Mesendoderm (in vitro differentiated cells): ENCODE measurements around the gene WDFY1.

Source experiments
- DNase-seq: peaks from one replicate; pipeline ENCODE4 v3.0.0; 2013
- H2AK5ac ChIP-seq: 2 replicates; pipeline ENCODE4 v1.6.1; 2013; ENCODE audit warnings: low read length, inconsistent platforms
- H2BK120ac ChIP-seq: 2 replicates; pipeline ENCODE4 v1.6.1; 2013; ENCODE audit warnings: low read depth, mild to moderate bottlenecking, low read length, moderate library complexity, mixed read lengths
- H2BK15ac ChIP-seq: replicated peaks from 2 replicates; pipeline ENCODE4 v1.6.1; 2013; ENCODE audit warnings: low read depth, mild to moderate bottlenecking, moderate library complexity
- H2BK5ac ChIP-seq: 2 replicates; pipeline ENCODE4 v1.6.1; 2013; ENCODE audit warnings: low read length, inconsistent platforms
- H3K18ac ChIP-seq: 2 replicates; pipeline ENCODE4 v1.6.1; 2013; ENCODE audit warnings: mild to moderate bottlenecking, low read length, mixed read lengths
- H3K23ac ChIP-seq: one replicate; pipeline ENCODE4 v1.6.1; 2013; ENCODE audit warnings: low read length
- H3K27ac ChIP-seq: 2 replicates; pipeline ENCODE4 v1.5.1; 2013; ENCODE audit warnings: low read depth, mild to moderate bottlenecking, inconsistent platforms, low read length, moderate library complexity
- H3K27me3 ChIP-seq: 2 replicates; pipeline ENCODE4 v1.6.1; 2013; ENCODE audit warnings: low read length, control low read depth, mild to moderate bottlenecking, inconsistent platforms; ENCODE audit not compliant: insufficient read depth, poor library complexity
- H3K36me3 ChIP-seq: 2 replicates; pipeline ENCODE4 v1.6.1; 2013; ENCODE audit warnings: low read length, inconsistent platforms; ENCODE audit not compliant: control insufficient read depth, insufficient read depth
- H3K4ac ChIP-seq: one replicate; pipeline ENCODE4 v1.6.1; 2013; ENCODE audit warnings: low read depth, mild to moderate bottlenecking, low read length, moderate library complexity
- H3K4me1 ChIP-seq: 2 replicates; pipeline ENCODE4 v1.6.1; 2013; ENCODE audit warnings: low read depth, low read length, inconsistent platforms; ENCODE audit not compliant: control insufficient read depth
- H3K4me2 ChIP-seq: 2 replicates; pipeline ENCODE4 v1.6.1; 2013; ENCODE audit warnings: low read length
- H3K4me3 ChIP-seq: 2 replicates; pipeline ENCODE4 v1.5.1; 2013; ENCODE audit warnings: mild to moderate bottlenecking, low read length
- H3K56ac ChIP-seq: one replicate; pipeline ENCODE4 v1.6.1; 2013; ENCODE audit warnings: low read length
- H3K79me1 ChIP-seq: 2 replicates; pipeline ENCODE4 v1.6.1; 2013; ENCODE audit warnings: low read length, inconsistent platforms
- H3K79me2 ChIP-seq: 2 replicates; pipeline ENCODE4 v1.6.1; 2013; ENCODE audit warnings: mild to moderate bottlenecking, low read length; ENCODE audit not compliant: control insufficient read depth, insufficient read depth
- H3K9ac ChIP-seq: 2 replicates; pipeline ENCODE4 v1.6.1; 2013; ENCODE audit warnings: low read length, inconsistent platforms
- H4K5ac ChIP-seq: one replicate; pipeline ENCODE4 v1.6.1; 2013; ENCODE audit warnings: low read length
- H4K8ac ChIP-seq: one replicate; pipeline ENCODE4 v1.6.1; 2013; ENCODE audit warnings: low read depth, mild to moderate bottlenecking, control low read depth, low read length, moderate library complexity
- WGBS: extraction: QIAGEN DNeasy Blood & Tissue Kit; methylation state at CpG from one replicate; pipeline ENCODE4 v1.1.7; 2013; ENCODE audit warnings: low lambda C conversion rate, missing lambda C conversion rate; ENCODE audit not compliant: insufficient coverage; ENCODE audit errors: extremely low coverage; 5-methylcytosine and 5-hydroxymethylcytosine counted together

Gene WDFY1

DNA sequence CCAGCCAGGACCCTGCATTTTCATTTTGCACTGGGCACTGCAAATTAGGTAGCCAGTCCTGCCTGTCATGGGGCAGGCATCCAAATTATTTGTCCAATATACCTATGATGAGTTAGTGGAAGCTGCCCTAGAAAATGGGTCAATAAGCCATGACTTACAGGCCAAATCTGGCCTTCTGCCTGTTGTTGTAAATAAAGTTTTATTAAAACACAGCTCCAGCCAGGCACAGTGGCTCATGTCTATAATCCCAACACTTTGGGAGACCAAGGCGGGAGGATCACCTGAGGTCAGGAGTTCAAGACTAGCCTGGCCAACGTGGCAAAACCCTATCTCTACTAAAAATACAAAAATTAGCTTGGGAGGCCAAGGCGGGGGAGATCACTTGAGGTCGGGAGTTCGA is 116.0 kb downstream of the WDFY1 start:
- H2AK5ac ChIP-seq, result no peak overlapping the region
- H3K4me3 ChIP-seq, result no peak overlapping the region
- no peak overlapping the region for H4K8ac ChIP-seq
- H3K79me1 ChIP-seq, result peaks cover 2% of the 10 kb centered on the region
- no peak overlapping the region for H3K4ac ChIP-seq
- DNase-seq, result no peak
- H3K23ac ChIP-seq, result no peak overlapping the region
- H2BK15ac ChIP-seq, result no peak overlapping the region
- no peaks in the 10 kb centered on the region for H3K79me2 ChIP-seq
- no peak overlapping the region for H4K5ac ChIP-seq
- no peak overlapping the region for H3K56ac ChIP-seq
- no peak overlapping the region for H3K18ac ChIP-seq
- H3K36me3 ChIP-seq, result no peaks in the 10 kb centered on the region
- no peak overlapping the region for H3K27ac ChIP-seq
- no peak overlapping the region for H3K9ac ChIP-seq
- no peak overlapping the region for H3K4me2 ChIP-seq
- H2BK120ac ChIP-seq, result no peak overlapping the region
- no peaks in the 10 kb centered on the region for H3K4me1 ChIP-seq
- H3K27me3 ChIP-seq, result no peaks in the 10 kb centered on the region
- no peak overlapping the region for H2BK5ac ChIP-seq
- no CpG with 5 or more reads among the region's 5 CpGs for WGBS

DNA sequence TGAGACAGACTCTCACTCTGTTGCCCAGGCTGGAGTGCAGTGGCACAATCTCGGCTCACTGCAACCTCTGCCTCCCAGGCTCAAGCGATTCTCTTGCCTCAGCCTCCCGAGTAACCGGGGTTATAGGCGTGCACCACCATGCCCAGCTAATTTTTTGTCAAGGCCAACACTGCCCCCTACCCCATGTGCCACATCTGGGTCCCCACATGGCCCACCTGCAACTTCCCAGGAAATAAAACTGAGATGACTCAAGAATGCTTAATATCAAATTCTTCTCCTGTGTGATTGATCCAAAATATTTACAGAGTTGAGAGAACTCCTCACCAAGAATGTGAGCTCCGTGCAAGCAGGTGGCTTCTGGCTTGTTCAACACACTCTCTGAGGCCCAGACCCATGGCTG is 116.8 kb downstream of the WDFY1 start:
- Histone ChIP-seq H3K4me2 (no peak overlapping the region), H4K8ac (no peak overlapping the region), H3K4ac (no peak overlapping the region), H2BK120ac (no peak overlapping the region), H2BK15ac (no peak overlapping the region), H3K79me1 (peaks cover 2% of the 10 kb centered on the region), H3K79me2 (no peaks in the 10 kb centered on the region), H3K18ac (no peak overlapping the region), H4K5ac (no peak overlapping the region), H3K23ac (no peak overlapping the region), H3K4me1 (no peaks in the 10 kb centered on the region), H2AK5ac (no peak overlapping the region), H3K36me3 (no peaks in the 10 kb centered on the region), H3K9ac (no peak overlapping the region), H3K56ac (no peak overlapping the region), H3K27me3 (no peaks in the 10 kb centered on the region), H3K4me3 (no peak overlapping the region), H2BK5ac (no peak overlapping the region), H3K27ac (no peak overlapping the region)
- no peak for DNase-seq
- WGBS, result no CpG with 5 or more reads among the region's 6 CpGs

DNA sequence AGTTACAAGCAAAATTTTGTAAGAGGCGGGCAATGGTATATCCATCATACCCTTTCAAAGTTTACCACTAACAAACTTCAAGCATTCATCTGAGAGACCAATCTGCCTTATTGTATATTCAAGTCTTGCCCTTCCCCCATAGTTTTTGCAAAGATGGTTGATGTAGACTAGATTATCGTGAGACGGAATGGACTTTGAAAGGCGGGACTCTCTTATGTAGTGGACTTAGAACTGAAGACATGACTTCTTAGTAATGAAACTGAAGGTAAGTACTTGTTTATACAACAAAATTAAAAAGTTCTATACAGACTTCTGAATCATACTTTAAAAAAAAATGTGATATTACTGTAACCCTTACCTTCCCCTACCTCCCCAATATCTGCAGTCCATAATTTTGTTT is 118.1 kb downstream of the WDFY1 start:
- WGBS, result no CpG with 5 or more reads among the region's 4 CpGs
- no peaks in the 10 kb centered on the region for H3K27me3 ChIP-seq
- H3K23ac ChIP-seq, result no peak overlapping the region
- no peak overlapping the region for H2AK5ac ChIP-seq
- no peak overlapping the region for H3K4ac ChIP-seq
- H3K9ac ChIP-seq, result no peak overlapping the region
- no peak overlapping the region for H3K4me2 ChIP-seq
- no peaks in the 10 kb centered on the region for H3K79me2 ChIP-seq
- no peak overlapping the region for H3K56ac ChIP-seq
- H2BK5ac ChIP-seq, result no peak overlapping the region
- no peaks in the 10 kb centered on the region for H3K4me1 ChIP-seq
- no peaks in the 10 kb centered on the region for H3K79me1 ChIP-seq
- H3K18ac ChIP-seq, result no peak overlapping the region
- no peak overlapping the region for H3K27ac ChIP-seq
- no peak overlapping the region for H2BK120ac ChIP-seq
- H4K8ac ChIP-seq, result no peak overlapping the region
- H4K5ac ChIP-seq, result no peak overlapping the region
- H3K4me3 ChIP-seq, result no peak overlapping the region
- DNase-seq, result no peak
- no peak overlapping the region for H2BK15ac ChIP-seq
- H3K36me3 ChIP-seq, result no peaks in the 10 kb centered on the region
